GM20000 (cell line): Measurements from ENCODE around the gene ANO4.

Experiments
- DNase-seq: peaks from one replicate; pipeline ENCODE4 v3.0.0; 2012; ENCODE audit warnings: low spot score
- TF ChIP-seq, protein P1 (sequence below): IDR thresholded peaks from 2 replicates; pipeline ENCODE4 v1.5.1; 2012; ENCODE audit warnings: mild to moderate bottlenecking, control low read depth; ENCODE audit errors: extremely low read depth, missing control alignments

Gene ANO4

DNA sequence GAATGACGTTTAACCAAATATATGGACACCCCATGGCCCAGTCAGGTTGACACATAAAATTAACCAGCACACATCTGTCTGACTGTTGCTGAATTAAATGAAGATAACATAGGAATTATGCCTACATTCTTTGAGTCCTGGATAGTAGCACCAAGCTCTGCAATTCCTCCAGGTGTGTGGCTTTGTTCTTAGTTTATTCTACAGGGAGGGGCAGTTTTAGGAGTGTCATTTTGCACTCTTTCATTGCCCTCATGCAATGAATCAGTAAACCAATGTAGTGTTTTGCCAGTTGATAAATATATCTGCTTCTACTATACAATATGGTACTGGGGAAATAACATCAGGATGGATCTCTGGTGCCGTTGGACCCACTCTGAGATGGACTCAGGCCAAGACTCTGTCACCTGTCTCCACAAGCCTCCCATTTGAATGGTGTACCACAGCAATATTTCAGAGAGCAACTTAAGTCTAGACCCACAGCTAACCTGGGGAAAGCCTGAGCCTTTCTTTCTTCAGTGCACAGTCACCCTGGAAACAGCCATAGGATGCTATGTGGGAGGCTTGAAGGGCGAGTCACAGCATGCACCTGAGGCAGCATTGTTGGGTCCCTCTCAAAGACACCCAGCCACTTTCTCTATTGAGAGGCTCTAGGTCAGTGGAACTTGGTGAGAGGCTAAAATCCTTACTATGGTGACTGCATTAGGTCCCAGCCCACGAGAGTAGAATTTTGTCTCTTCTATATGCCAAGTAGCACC lies 73.2 kb downstream of the ANO4 start:
- TF ChIP-seq, protein P1, sequence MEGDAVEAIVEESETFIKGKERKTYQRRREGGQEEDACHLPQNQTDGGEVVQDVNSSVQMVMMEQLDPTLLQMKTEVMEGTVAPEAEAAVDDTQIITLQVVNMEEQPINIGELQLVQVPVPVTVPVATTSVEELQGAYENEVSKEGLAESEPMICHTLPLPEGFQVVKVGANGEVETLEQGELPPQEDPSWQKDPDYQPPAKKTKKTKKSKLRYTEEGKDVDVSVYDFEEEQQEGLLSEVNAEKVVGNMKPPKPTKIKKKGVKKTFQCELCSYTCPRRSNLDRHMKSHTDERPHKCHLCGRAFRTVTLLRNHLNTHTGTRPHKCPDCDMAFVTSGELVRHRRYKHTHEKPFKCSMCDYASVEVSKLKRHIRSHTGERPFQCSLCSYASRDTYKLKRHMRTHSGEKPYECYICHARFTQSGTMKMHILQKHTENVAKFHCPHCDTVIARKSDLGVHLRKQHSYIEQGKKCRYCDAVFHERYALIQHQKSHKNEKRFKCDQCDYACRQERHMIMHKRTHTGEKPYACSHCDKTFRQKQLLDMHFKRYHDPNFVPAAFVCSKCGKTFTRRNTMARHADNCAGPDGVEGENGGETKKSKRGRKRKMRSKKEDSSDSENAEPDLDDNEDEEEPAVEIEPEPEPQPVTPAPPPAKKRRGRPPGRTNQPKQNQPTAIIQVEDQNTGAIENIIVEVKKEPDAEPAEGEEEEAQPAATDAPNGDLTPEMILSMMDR = no peak
- DNase-seq = no peak

DNA sequence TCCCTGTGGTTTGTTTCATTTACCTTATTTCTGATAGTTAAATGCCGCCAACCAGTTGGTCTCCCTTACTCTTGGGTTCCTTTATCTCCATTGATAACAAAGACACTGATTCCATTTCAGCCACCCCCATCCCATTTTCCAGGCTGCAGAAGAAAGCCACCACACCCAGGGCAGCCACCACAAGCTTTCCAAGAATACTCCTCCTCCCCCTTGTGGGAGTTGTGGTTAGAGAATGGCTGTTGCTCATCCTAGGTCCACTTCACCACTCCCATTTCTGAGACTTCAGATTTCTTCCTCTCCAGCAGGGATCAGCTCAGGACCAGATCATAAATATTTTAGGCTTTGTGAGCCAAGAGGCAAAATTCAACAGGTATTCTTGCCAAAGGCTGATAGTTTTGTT lies 73.9 kb downstream of the ANO4 start:
- TF ChIP-seq, protein P1 = no peak
- DNase-seq = no peak

DNA sequence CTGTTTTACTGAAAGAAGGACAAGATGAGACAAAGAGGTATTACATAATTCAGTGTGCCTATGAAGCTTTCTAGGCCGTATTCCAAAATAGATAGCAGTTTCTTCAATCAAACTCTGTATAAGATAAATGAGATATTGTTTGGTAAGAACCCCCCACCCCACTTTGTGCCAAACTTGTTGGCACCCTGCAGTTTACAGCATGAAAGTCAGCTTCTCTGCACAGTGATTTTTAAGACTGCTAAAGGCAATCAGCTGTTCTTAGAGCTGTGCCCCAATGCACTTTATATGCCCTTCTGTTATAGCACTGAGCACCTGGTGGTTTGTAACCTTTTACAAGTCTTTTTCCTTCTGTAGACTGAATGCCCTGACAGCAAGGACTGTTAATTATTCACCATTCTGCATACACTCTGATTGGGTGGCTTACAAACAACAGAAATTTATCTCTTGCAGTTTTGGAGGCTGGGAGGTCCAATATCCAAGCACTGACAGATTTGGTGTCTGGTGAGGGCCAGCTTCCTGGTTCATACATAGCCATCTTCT lies 76.7 kb downstream of the ANO4 start:
- TF ChIP-seq, protein P1 = no peak
- no peak for DNase-seq

DNA sequence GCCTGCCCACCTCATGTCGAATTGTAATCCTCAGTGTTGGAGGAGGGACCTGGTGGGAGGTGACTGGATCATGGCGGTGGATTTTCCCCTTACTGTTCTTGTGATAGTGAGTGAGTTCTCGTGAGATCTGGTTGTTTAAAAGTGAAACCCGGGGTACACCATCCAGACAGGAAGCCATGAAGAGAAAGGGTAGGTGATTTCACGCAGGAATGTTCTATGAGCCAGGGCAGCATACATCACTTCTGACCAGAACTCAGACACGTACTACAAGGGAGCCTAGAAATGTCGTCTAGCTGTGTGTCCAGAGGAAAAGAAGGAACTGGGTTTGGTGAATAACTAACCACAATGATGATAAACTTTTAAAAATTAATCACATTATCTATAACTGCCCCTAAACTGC lies 80.6 kb downstream of the ANO4 start:
- TF ChIP-seq, protein P1 = no peak
- DNase-seq = no peak

DNA sequence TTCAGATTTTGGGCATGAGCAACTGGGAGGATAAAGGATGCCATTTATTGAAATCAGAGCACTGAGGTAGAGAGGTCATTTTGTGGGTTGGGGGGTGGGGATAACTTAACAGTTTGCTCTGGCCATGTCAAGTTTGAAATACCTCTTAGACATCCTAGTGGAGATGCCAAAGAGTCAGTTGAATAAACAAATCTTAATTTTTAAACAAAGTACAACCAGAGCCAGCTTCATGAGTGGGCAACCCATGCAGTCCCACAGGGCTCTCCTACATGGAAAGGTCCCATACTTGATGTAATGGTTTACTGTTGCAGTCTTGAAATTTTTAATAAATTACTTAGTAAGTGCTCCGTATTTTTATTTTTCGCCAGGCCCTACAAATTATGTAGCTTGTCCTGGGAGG lies 81.2 kb downstream of the ANO4 start:
- TF ChIP-seq, protein P1 = no peak
- no peak for DNase-seq

DNA sequence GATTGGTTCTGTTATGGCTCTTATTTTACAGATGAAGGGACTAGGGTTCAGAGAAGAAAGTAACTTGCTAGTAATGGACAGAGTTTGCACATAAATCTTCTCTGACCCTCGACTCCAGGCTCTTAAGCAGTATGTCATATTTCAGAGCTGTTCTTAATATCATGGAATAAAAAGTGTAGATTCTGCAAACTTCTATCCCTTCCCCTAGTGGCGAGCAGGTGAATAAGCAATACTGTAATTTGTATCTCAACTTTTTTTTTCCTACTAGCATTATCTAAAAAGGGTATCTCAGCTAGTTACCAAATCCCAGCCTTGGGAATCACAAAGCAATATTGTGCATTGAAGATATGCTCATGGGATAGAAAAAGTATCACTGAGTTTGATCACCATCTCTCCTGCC lies 83.2 kb downstream of the ANO4 start:
- DNase-seq = no peak
- TF ChIP-seq, protein P1 = no peak

DNA sequence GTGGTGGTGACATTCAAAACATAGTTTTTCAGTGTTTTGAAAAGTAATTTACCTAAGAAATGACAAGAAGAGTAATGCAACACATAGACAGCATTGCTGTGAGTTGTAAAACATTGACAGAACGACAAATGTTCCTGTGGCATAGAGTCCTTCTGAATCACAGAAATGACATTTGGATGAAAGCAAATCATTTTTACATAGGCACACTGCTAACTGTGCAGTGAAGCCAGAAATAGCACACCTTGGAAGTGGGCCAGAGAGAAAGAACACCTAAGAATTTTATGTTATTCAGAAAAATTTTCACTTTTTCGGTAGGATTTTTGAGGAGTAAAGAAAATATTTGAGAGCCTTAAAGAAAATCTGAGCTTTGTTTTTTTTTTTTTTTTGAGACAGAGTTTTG lies 100.6 kb downstream of the ANO4 start:
- TF ChIP-seq, protein P1 = no peak
- DNase-seq = no peak
